Left ventricle myocardium superior (tissue), 1 donor: ENCODE measurements around the gene ZNF197. TPM values are rescaled to one million over a fixed set of nuclear protein-coding genes. Genes with fewer than 3 reads are reported as not detected.
"Not testable (repeated sequence)": the region's sequence is repeated elsewhere in the genome, so short reads cannot be mapped to it uniquely, and the experiment has no call there.

Source experiments
- ATAC-seq: fragments of 200-7000 bp; cut with Tn5 transposase; one replicate; pipeline ENCODE4 v1.9.1; 2020; ENCODE audit warnings: mild to moderate bottlenecking, moderate library complexity
- DNase-seq: peaks from one replicate; pipeline ENCODE4 v3.0.0-alpha.2; 2020
- intact Hi-C: fragments of 100-400 bp; cut with micrococcal nuclease; formaldehyde crosslinking; loops from one replicate; pipeline ENCODE4 v1.11.0; 2022
- long read RNA-seq: library from polyadenylated mRNA; unstranded; transcript quantifications from one replicate; pipeline ENCODE4 v2.0.0, GENCODE V29; 2021
- total RNA-seq: library from RNA; stranded (reverse); fragmentation: NEBNext Ultra II Directional; extraction: Animal tissue kit (Norgen Biotek cat#: 25700); gene quantifications from one replicate; pipeline ENCODE4 v1.2.1, GENCODE V29; 2021
- donor health status: DM: no; HTN: yes; CAD: no; lungs with severe emphysema.

ZNF197 gene
- 12.7 TPM for total RNA-seq
- long read RNA-seq, transcript ZNF197-203 (6 exons, 1,989 nt), result major isoform, 5 of 17 reads
- long read RNA-seq, partial matches to known transcripts, result 3 of 17 reads
- long read RNA-seq, other reads (novel, unspliced or antisense), result 5 of 17 reads

- DNase-seq (peak; percentile 88), ATAC-seq (peak; percentile 99)
- intact Hi-C loops, result no loop called here
These were observed at the start of gene ZNF197 for GRCh38 chr3:44624749-44625480. Gene ZNF197 (plus strand): TSS chr3:44625036. CDS start chr3:44629155, 4,119 bp downstream.

GRCh38 chr3:44576613-44577012, 48.2 kb upstream of the ZNF197 start:
- DNase-seq (no peak), ATAC-seq (no peak)
- intact Hi-C loops, result no loop called here

- DNase-seq, intact Hi-C loops, ATAC-seq: not testable (repeated sequence)
These were observed 47.4 kb upstream of the ZNF197 start for GRCh38 chr3:44577354-44577952.

GRCh38 chr3:44578316-44578715, 46.5 kb upstream of the ZNF197 start:
- intact Hi-C loops, ATAC-seq, DNase-seq: not testable (repeated sequence)

- DNase-seq, intact Hi-C loops, ATAC-seq: not testable (repeated sequence)
These were observed 45.8 kb upstream of the ZNF197 start for GRCh38 chr3:44578924-44579515.

- ATAC-seq, intact Hi-C loops, DNase-seq: not testable (repeated sequence)
These were observed 45.1 kb upstream of the ZNF197 start for GRCh38 chr3:44579749-44580148.

- DNase-seq, intact Hi-C loops, ATAC-seq: not testable (repeated sequence)
These were observed 43.9 kb upstream of the ZNF197 start for GRCh38 chr3:44580971-44581370.

- ATAC-seq (peak; percentile 97), DNase-seq (peak; percentile 69)
- intact Hi-C loops, result no loop called here
These were observed 40.0 kb upstream of the ZNF197 start, which contains the start of gene ZNF660 for GRCh38 chr3:44584646-44585501. Gene ZNF660 (plus strand): TSS chr3:44584964. CDS start chr3:44594194, 9,230 bp downstream.

- intact Hi-C loops, result no loop called here
- ATAC-seq (no peak), DNase-seq (no peak)
These were observed 28.2 kb upstream of the ZNF197 start for GRCh38 chr3:44596621-44597020.

- intact Hi-C loops, result no loop called here
- DNase-seq (no peak), ATAC-seq (no peak)
These were observed 23.1 kb upstream of the ZNF197 start for GRCh38 chr3:44601749-44602148.

- intact Hi-C loops, result no loop called here
- no peak for DNase-seq
- no peak for ATAC-seq
These were observed 12.2 kb upstream of the ZNF197 start for GRCh38 chr3:44612678-44613077.

- DNase-seq, result no peak
- ATAC-seq, result no peak
- intact Hi-C loops, result no loop called here
These were observed 3.9 kb downstream of the ZNF197 start for GRCh38 chr3:44628716-44629115.

- no peak for DNase-seq
These were observed 7.4 kb downstream of the ZNF197 start for GRCh38 chr3:44632193-44632592.

GRCh38 chr3:44642337-44642736, 17.5 kb downstream of the ZNF197 start:
- DNase-seq (no peak), ATAC-seq (no peak)
- intact Hi-C loops, result no loop called here

More at GRCh38 chr3:44632193-44632592, 7.4 kb downstream of the ZNF197 start:
- ATAC-seq, result no peak
- intact Hi-C loops, result no loop called here

GRCh38 chr3:44643024-44643423, 18.2 kb downstream of the ZNF197 start:
- DNase-seq, result no peak
- intact Hi-C loops, result no loop called here
- ATAC-seq, result no peak

GRCh38 chr3:44647771-44648170, 22.9 kb downstream of the ZNF197 start:
- ATAC-seq, result no peak
- DNase-seq, result no peak
- intact Hi-C loops, result no loop called here

GRCh38 chr3:44648564-44649229, 23.9 kb downstream of the ZNF197 start, which contains the start of gene ZNF35:
Gene ZNF35 (plus strand): TSS chr3:44648732. CDS start chr3:44651068, 2,336 bp downstream.
- DNase-seq (peak; percentile 81), ATAC-seq (peak; percentile 98)
- intact Hi-C loops, result no loop called here

- ATAC-seq, result no peak
- DNase-seq, result no peak
- intact Hi-C loops, result no loop called here
These were observed 24.9 kb downstream of the ZNF197 start for GRCh38 chr3:44649709-44650108.
